Naive thymus-derived CD8-positive, alpha-beta T cell (primary cell): ENCODE measurements around the gene ISG15. TPM values are rescaled to one million over a fixed set of nuclear protein-coding genes. Genes with fewer than 3 reads are reported as not detected.
A peak's percentile ranks its signal among the peaks of the same experiment; 100 is the strongest.

Source experiments
- ATAC-seq, 2 donors: fragments of 150-1000 bp; cut with Tn5 transposase in 1 of 2; sonication (Bioruptor Pico), chemical (Tn5 transposase) in 1 of 2; 1 replicate in 1 of 2; 2 replicates in 1 of 2; pipeline ENCODE4 v1.10.0; 2021; ENCODE audit warnings: mild to moderate bottlenecking in 2 of 2, moderate library complexity in 2 of 2
- POLR2A ChIA-PET: fragments of 350-600 bp; sonication (Branson Sonifier 250); formaldehyde crosslinking; loops from one replicate; lab custom pipeline; 2021; ENCODE audit warnings: antibody characterized with exemption; lab: Charles Lee
- DNase-seq, 10 donors: peaks; one replicate each; pipeline versions ENCODE4 v3.0.0 to v3.0.0-alpha.2; 2020 to 2022
- H3K27ac Mint-ChIP-seq, 10 donors: one replicate each; pipeline ENCODE4 v1.8.0; 2020 to 2022; ENCODE audit warnings: mild to moderate bottlenecking in 10 of 10, mixed read lengths in 10 of 10, moderate library complexity in 4 of 10, inconsistent platforms in 1 of 10
- H3K27me3 Mint-ChIP-seq, 5 donors: one replicate each; pipeline ENCODE4 v1.8.0; 2021 to 2022; ENCODE audit warnings: mixed read lengths in 5 of 5
- H3K36me3 Mint-ChIP-seq, 3 donors: one replicate each; pipeline ENCODE4 v1.8.0; 2020 to 2022; ENCODE audit warnings: mixed read lengths in 3 of 3, mild to moderate bottlenecking in 2 of 3, inconsistent platforms in 1 of 3
- H3K4me1 Mint-ChIP-seq, 4 donors: one replicate each; pipeline ENCODE4 v1.8.0; 2021 to 2022; ENCODE audit warnings: mixed read lengths in 4 of 4
- H3K4me3 Mint-ChIP-seq, 10 donors: one replicate each; pipeline ENCODE4 v1.8.0; 2020 to 2022; ENCODE audit warnings: mild to moderate bottlenecking in 10 of 10, mixed read lengths in 10 of 10, moderate library complexity in 6 of 10, inconsistent platforms in 1 of 10
- H3K9me3 Mint-ChIP-seq, 9 donors: one replicate each; pipeline ENCODE4 v1.8.0; 2020 to 2022; ENCODE audit warnings: mixed read lengths in 9 of 9, mild to moderate bottlenecking in 3 of 9, inconsistent platforms in 1 of 9, moderate library complexity in 1 of 9
- polyA plus RNA-seq, 3 donors: library from polyadenylated mRNA; unstranded; fragments of 300-500 nt; fragmentation: Illumina TruSeq; gene quantifications; one replicate each; pipeline ENCODE4 v1.2.3, GENCODE V29; 2021
- total RNA-seq, 8 experiments: library from RNA in 2 of 8; stranded (reverse) in 2 of 8; gene quantifications; one replicate each; pipeline ENCODE4 v1.2.3 and lab custom pipeline; 2021 to 2026

The ISG15 gene
- total and polyA plus RNA-seq, 5 experiments from 2014 or later, result 30.3 to 220 (median 133) TPM

- H3K36me3 Mint-ChIP-seq, result no peaks in the 10 kb centered on the region
- H3K27me3 Mint-ChIP-seq, result peaks cover 0 to 31% (median 9%) of the 10 kb centered on the region in 5 donors
- no peaks in the 10 kb centered on the region for H3K9me3 Mint-ChIP-seq
- DNase-seq (no peak), ATAC-seq (no peak)
- POLR2A ChIA-PET, result interaction anchor here (1.3 to 2.3 kb wide), 4 partner anchors 11 to 44 kb away, joined by 3 to 12 read pairs (median 8); partner anchors contain the start of gene ISG15
- H3K4me3 Mint-ChIP-seq, result peak overlapping the region; percentile 70 to 85 (median 78)
- peaks cover 7 to 26% (median 19%) of the 10 kb centered on the region in 4 donors for H3K4me1 Mint-ChIP-seq
- H3K27ac Mint-ChIP-seq, result no peak overlapping the region
Observed at GRCh38 chr1:1058088-1058905, 45.0 kb downstream of the ISG15 start.

DNA sequence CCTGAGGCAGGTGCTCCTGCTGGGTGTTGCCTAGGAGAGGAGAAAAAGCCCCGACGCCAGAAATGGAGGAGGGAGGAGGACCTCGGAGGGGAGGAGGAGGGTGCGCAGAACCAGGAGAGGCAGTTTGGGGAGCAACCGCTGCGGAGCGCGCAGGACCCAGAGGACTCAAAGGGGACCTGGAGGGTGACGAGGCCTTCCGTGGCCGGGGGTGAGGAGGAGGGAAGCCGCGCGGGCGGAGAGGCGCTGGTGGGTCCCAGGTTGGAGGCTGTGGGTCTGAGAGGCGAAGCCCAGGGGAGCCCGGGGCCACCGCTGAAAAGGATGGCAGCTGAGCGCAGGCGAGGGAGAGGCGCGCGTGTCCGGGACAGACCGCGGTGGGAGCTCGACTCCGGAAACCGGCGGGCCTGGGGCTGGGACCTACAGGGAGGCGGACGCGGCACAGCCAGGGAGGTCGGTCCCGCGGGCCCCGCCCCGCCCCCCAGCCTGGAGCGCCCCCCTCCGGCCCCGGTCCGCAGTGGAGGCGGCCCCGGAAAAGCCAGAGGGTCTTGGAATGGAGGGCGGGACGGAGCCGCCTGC lies 45.7 kb downstream of the ISG15 start:
- Mint-ChIP-seq H3K36me3 (no peaks in the 10 kb centered on the region), H3K9me3 (no peaks in the 10 kb centered on the region), H3K4me1 (peaks cover 8 to 29% (median 21%) of the 10 kb centered on the region in 4 donors), H3K27ac (peak overlapping the region in 1 of 10 donors; percentile 76), H3K4me3 (peak overlapping the region; percentile 70 to 85 (median 78)), H3K27me3 (peaks cover 0 to 32% (median 9%) of the 10 kb centered on the region in 5 donors)
- POLR2A ChIA-PET, result interaction anchor here (1.3 to 2.3 kb wide), 4 partner anchors 10 to 45 kb away, joined by 3 to 12 read pairs (median 8); partner anchors contain the start of gene ISG15
- peak in 3 of 10 donors; percentile 35 to 39 (median 38) for DNase-seq
- peak; percentile 32 to 41 for ATAC-seq

GRCh38 chr1:1059494-1060280 lies 46.4 kb downstream of the ISG15 start:
- POLR2A ChIA-PET, result interaction anchor here (1.3 to 2.3 kb wide), 4 partner anchors 10 to 45 kb away, joined by 3 to 12 read pairs (median 8); partner anchors contain the start of gene ISG15

GRCh38 chr1:1060281-1061000 lies 47.1 kb downstream of the ISG15 start:
- Mint-ChIP-seq H3K36me3 (no peaks in the 10 kb centered on the region), H3K9me3 (no peaks in the 10 kb centered on the region), H3K27ac (peak overlapping the region in 7 of 10 donors; percentile 12 to 71 (median 48)), H3K4me1 (peaks cover 12 to 33% (median 27%) of the 10 kb centered on the region in 4 donors), H3K27me3 (peaks cover 0 to 32% (median 9%) of the 10 kb centered on the region in 5 donors), H3K4me3 (peak overlapping the region; percentile 60 to 85 (median 78))
- ATAC-seq, result no peak
- POLR2A ChIA-PET, result interaction anchor here (0.6 to 2.3 kb wide), 3 partner anchors 9 to 663 kb away, joined by 3 to 8 read pairs (median 7); partner anchors contain the start of gene ISG15
- no peak for DNase-seq

More at GRCh38 chr1:1059494-1060280, 46.4 kb downstream of the ISG15 start:
- DNase-seq, result peak; percentile 78 to 94 (median 93)
- peaks cover 10 to 33% (median 24%) of the 10 kb centered on the region in 4 donors for H3K4me1 Mint-ChIP-seq
- no peaks in the 10 kb centered on the region for H3K36me3 Mint-ChIP-seq
- H3K27ac Mint-ChIP-seq, result peak overlapping the region in 4 of 10 donors; percentile 43 to 71 (median 62)
- H3K27me3 Mint-ChIP-seq, result peaks cover 0 to 32% (median 9%) of the 10 kb centered on the region in 5 donors
- H3K4me3 Mint-ChIP-seq, result peak overlapping the region; percentile 61 to 85 (median 78)
- H3K9me3 Mint-ChIP-seq, result no peaks in the 10 kb centered on the region
- peak; percentile 70 to 73 for ATAC-seq

- no peak for ATAC-seq
- H3K27ac Mint-ChIP-seq, result peak overlapping the region in 1 of 10 donors; percentile 8
- POLR2A ChIA-PET, result no interaction called here
Observed at GRCh38 chr1:1061682-1062345, 48.5 kb downstream of the ISG15 start.

DNA sequence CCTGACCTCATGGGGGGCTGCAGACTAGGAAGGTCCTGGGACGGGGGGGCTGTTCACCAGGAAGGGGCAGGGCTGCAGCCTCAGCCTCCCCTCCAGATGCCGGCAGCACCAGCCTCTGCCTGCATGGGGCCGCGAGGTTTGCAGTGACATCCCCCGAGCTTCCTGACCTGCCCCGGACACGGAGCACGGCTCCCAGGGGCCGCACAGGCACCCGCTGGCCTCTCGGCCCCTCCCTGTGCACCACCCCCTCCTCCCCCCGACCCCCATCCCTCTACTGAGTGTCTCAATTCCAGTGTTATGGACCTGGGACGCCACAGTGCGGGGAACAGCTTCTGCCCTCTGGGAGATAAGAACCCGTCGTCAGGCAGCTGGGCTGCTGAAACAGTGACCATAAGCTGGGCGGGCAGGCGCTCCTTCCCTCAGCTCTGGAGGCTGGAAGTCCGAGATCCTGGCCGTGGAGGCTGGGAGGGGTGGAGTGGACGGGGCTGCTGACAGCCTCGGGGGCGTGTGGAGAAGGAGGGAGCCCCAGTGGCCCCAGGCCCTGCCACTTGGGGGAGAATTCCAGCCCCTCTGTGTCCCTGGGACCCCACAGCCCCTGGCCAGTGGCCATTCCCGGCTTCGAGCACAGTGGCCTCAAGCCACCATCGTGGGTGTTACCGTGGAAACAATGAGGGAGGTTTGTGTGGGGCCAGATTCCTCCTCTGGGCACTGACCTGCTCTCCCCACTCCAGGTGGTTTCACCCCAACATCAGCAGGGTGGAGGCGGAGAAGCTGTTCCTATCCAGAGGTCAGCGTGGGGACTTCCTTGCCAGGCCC lies 49.3 kb downstream of the ISG15 start:
- DNase-seq (no peak), ATAC-seq (no peak)
- Mint-ChIP-seq H3K36me3 (no peaks in the 10 kb centered on the region), H3K27ac (peak overlapping the region in 2 of 10 donors; percentile 22 to 60), H3K4me1 (peaks cover 13 to 35% (median 31%) of the 10 kb centered on the region in 4 donors), H3K4me3 (peak overlapping the region in 6 of 10 donors; percentile 10 to 47 (median 36)), H3K9me3 (no peaks in the 10 kb centered on the region), H3K27me3 (peaks cover 0 to 31% (median 9%) of the 10 kb centered on the region in 5 donors)
- POLR2A ChIA-PET, result interaction anchor here (1.0 kb wide), 2 partner anchors 31 to 49 kb away, joined by 3 to 4 read pairs; partner anchors contain the start of gene ISG15

More at GRCh38 chr1:1061682-1062345, 48.5 kb downstream of the ISG15 start:
- no peaks in the 10 kb centered on the region for H3K36me3 Mint-ChIP-seq
- H3K4me3 Mint-ChIP-seq, result peak overlapping the region in 6 of 10 donors; percentile 23 to 70 (median 40)
- H3K9me3 Mint-ChIP-seq, result no peaks in the 10 kb centered on the region
- peaks cover 0 to 32% (median 9%) of the 10 kb centered on the region in 5 donors for H3K27me3 Mint-ChIP-seq
- peaks cover 13 to 33% (median 30%) of the 10 kb centered on the region in 4 donors for H3K4me1 Mint-ChIP-seq
- no peak for DNase-seq

GRCh38 chr1:1063261-1063944 lies 50.1 kb downstream of the ISG15 start:
- DNase-seq (no peak), ATAC-seq (no peak)
- Mint-ChIP-seq H3K27ac (peak overlapping the region in 5 of 10 donors; percentile 38 to 77 (median 65)), H3K4me1 (peaks cover 16 to 36% (median 32%) of the 10 kb centered on the region in 4 donors), H3K9me3 (no peaks in the 10 kb centered on the region), H3K4me3 (peak overlapping the region in 3 of 10 donors; percentile 43 to 60 (median 57)), H3K36me3 (no peaks in the 10 kb centered on the region), H3K27me3 (peaks cover 0 to 23% (median 5%) of the 10 kb centered on the region in 5 donors)
- POLR2A ChIA-PET, result interaction anchor here (0.6 to 1.8 kb wide), 9 partner anchors 11 to 82 kb away, joined by 3 to 7 read pairs (median 4); partner anchors contain the start of genes ISG15, PERM1 and RNF223
